HepG2 (cell line): ENCODE measurements around the gene PARD3. TPM values are rescaled to one million over a fixed set of nuclear protein-coding genes. Genes with fewer than 3 reads are reported as not detected.

Experiments
- ATAC-seq: fragments of 200-7000 bp; cut with Tn5 transposase; 3 replicates; pipeline ENCODE4 v1.9.1; 2020; ENCODE audit warnings: mild to moderate bottlenecking, moderate library complexity
- BruUV-seq: library from RNA; stranded (reverse); fragments of 400-500 nt; replicated peaks from 2 replicates; lab custom pipeline; 2021; lab: Mats Ljungman, UMichigan
- CTCF ChIA-PET: fragments of 300-600 bp; formaldehyde crosslinking; extraction: SDS; loops from one replicate; lab custom pipeline; 2021; ENCODE audit warnings: low total read pairs, inconsistent platforms, low intra/inter-chr PET ratio; lab: Yijun Ruan, JAX
- POLR2A ChIA-PET: fragments of 350-600 bp; sonication (Branson Sonifier 250); formaldehyde crosslinking; loops from one replicate; lab custom pipeline; 2020; ENCODE audit warnings: antibody characterized with exemption, inconsistent platforms; lab: Yijun Ruan, JAX
- DNase-seq: peaks from one replicate; pipeline ENCODE4 v3.0.0-alpha.2; 2015; ENCODE audit warnings: low spot score
- FAIRE-seq: peaks from 3 replicates; lab custom pipeline; 2011; peaks lifted over from hg19 to GRCh38; lab: Jason Lieb, UNC
- H2AFZ ChIP-seq: one replicate; pipeline ENCODE4 v1.6.1; 2011; ENCODE audit warnings: low read length, inconsistent platforms
- H3K27ac ChIP-seq: fragments of 300-600 bp; 3 replicates; pipeline ENCODE4 v1.8.0; 2011; ENCODE audit warnings: mixed run types, mild to moderate bottlenecking, mixed read lengths, low read length, inconsistent platforms; ENCODE audit not compliant: insufficient read depth; ENCODE audit errors: extremely low read length
- H3K27me3 ChIP-seq, 2 experiments: fragments of 200-600 bp in 1 of 2; 2 replicates in 1 of 2; 3 replicates in 1 of 2; pipeline versions ENCODE4 v1.6.0 to v1.8.0; 2011; ENCODE audit warnings: low read length in 2 of 2, mild to moderate bottlenecking in 2 of 2, moderate library complexity in 2 of 2, inconsistent platforms in 1 of 2; ENCODE audit not compliant: insufficient read depth in 2 of 2, control insufficient read depth in 1 of 2
- H3K36me3 ChIP-seq, 2 experiments: fragments of 200-600 bp in 1 of 2; replicated peaks in 1 of 2; 2 replicates in 1 of 2; 3 replicates in 1 of 2; pipeline versions ENCODE4 v1.5.1 to v1.8.0; 2011; ENCODE audit warnings: low read length in 2 of 2, inconsistent platforms in 1 of 2; ENCODE audit not compliant: insufficient read depth in 2 of 2, control insufficient read depth in 1 of 2
- H3K4me1 ChIP-seq: 2 replicates; pipeline ENCODE4 v1.5.1; 2012; ENCODE audit warnings: low read length, inconsistent platforms; ENCODE audit not compliant: insufficient read depth
- H3K4me2 ChIP-seq: 2 replicates; pipeline ENCODE4 v1.6.0; 2011; ENCODE audit warnings: low read depth, low read length, inconsistent platforms
- H3K4me3 ChIP-seq, 3 experiments: fragments of 200-600 bp in 1 of 3; sonication (generic), shearing (Covaris generic) in 1 of 3; replicated peaks in 1 of 3; 2 replicates each; pipeline ENCODE4 v1.5.1; 2011 to 2016; ENCODE audit warnings: low read length in 3 of 3, inconsistent platforms in 2 of 3, low read depth in 2 of 3, mild to moderate bottlenecking in 2 of 3, control low read depth in 1 of 3, mixed read lengths in 1 of 3; ENCODE audit not compliant: insufficient read depth in 1 of 3
- H3K79me2 ChIP-seq: one replicate; pipeline ENCODE4 v1.6.1; 2011; ENCODE audit warnings: low read length, inconsistent platforms; ENCODE audit not compliant: insufficient read depth
- H3K9ac ChIP-seq: 2 replicates; pipeline ENCODE4 v1.6.0; 2011; ENCODE audit warnings: mild to moderate bottlenecking, low read depth, low read length, inconsistent platforms; ENCODE audit not compliant: insufficient read depth
- H3K9me3 ChIP-seq: 2 replicates; pipeline ENCODE4 v1.5.1; 2012; ENCODE audit warnings: mild to moderate bottlenecking, low read length
- H4K20me1 ChIP-seq: 2 replicates; pipeline ENCODE4 v1.6.0; 2011; ENCODE audit warnings: inconsistent platforms, mild to moderate bottlenecking, low read length, moderate library complexity; ENCODE audit not compliant: insufficient read depth
- ATF6 ChIP-seq: sonication (generic); formaldehyde crosslinking; conservative IDR thresholded peaks from 2 replicates; pipeline ENCODE4 v1.4.0; 2020; ENCODE audit warnings: missing genetic modification reagents
- HOXA5 ChIP-seq: sonication (generic); formaldehyde crosslinking; IDR thresholded peaks from 2 replicates; pipeline ENCODE4 v1.4.0; 2020; ENCODE audit warnings: missing genetic modification reagents
- MTF2 ChIP-seq: sonication (generic); formaldehyde crosslinking; IDR thresholded peaks from 2 replicates; pipeline ENCODE4 v1.5.0; 2020; ENCODE audit warnings: missing genetic modification reagents, borderline replicate concordance
- MXI1 ChIP-seq: IDR thresholded peaks from 3 replicates; pipeline ENCODE4 v1.6.1; 2012; ENCODE audit warnings: low read depth, low read length, inconsistent platforms, borderline replicate concordance
- NCOA5 ChIP-seq: sonication (generic); formaldehyde crosslinking; IDR thresholded peaks from 2 replicates; pipeline ENCODE4 v1.4.0; 2020; ENCODE audit warnings: missing genetic modification reagents
- NFYC ChIP-seq: IDR thresholded peaks from 2 replicates; pipeline ENCODE4 v1.6.1; 2016; ENCODE audit warnings: missing genetic modification reagents, missing compliant biosample characterization
- PHF8 ChIP-seq: sonication (generic); formaldehyde crosslinking; IDR thresholded peaks from 2 replicates; pipeline ENCODE4 v1.5.0; 2020; ENCODE audit warnings: missing genetic modification reagents
- SAFB2 ChIP-seq: sonication (generic); formaldehyde crosslinking; IDR thresholded peaks from 2 replicates; pipeline ENCODE4 v1.5.1; 2020; ENCODE audit warnings: missing genetic modification reagents, low read depth, mild to moderate bottlenecking, borderline replicate concordance
- SATB2 ChIP-seq: sonication (generic); formaldehyde crosslinking; IDR thresholded peaks from 2 replicates; pipeline ENCODE4 v1.5.0; 2020; ENCODE audit warnings: missing genetic modification reagents
- SSRP1 ChIP-seq: IDR thresholded peaks from 2 replicates; pipeline ENCODE4 v1.6.1; 2016; ENCODE audit warnings: control low read depth
- TFE3 ChIP-seq: IDR thresholded peaks from 2 replicates; pipeline ENCODE4 v1.6.1; 2016
- USF2 ChIP-seq, 2 experiments: sonication (generic) in 1 of 2; formaldehyde crosslinking in 1 of 2; IDR thresholded peaks; 2 replicates each; pipeline versions ENCODE4 v1.5.1 to v1.6.1; 2011 to 2020; ENCODE audit warnings: borderline replicate concordance in 1 of 2, low read depth in 1 of 2, low read length in 1 of 2, mild to moderate bottlenecking in 1 of 2, missing genetic modification reagents in 1 of 2, moderate library complexity in 1 of 2
- ZNF225 ChIP-seq: sonication (generic); formaldehyde crosslinking; IDR thresholded peaks from 2 replicates; pipeline ENCODE4 v1.4.0; 2020; ENCODE audit warnings: mild to moderate bottlenecking, missing genetic modification reagents
- ZNF431 ChIP-seq: sonication (generic); formaldehyde crosslinking; IDR thresholded peaks from 2 replicates; pipeline ENCODE4 v1.9.0; 2022; ENCODE audit warnings: missing genetic modification reagents, low read depth, mild to moderate bottlenecking, borderline replicate concordance
- ZNF570 ChIP-seq: sonication (generic); formaldehyde crosslinking; IDR thresholded peaks from 2 replicates; pipeline ENCODE4 v1.4.0; 2020; ENCODE audit warnings: mild to moderate bottlenecking, missing genetic modification reagents, borderline replicate concordance
- ZNF572 ChIP-seq: sonication (generic); formaldehyde crosslinking; IDR thresholded peaks from 2 replicates; pipeline ENCODE4 v1.5.1; 2020; ENCODE audit warnings: mild to moderate bottlenecking, missing genetic modification reagents
- ZNF792 ChIP-seq: IDR thresholded peaks from 2 replicates; pipeline ENCODE4 v1.6.1; 2016
- WGBS: methylation state at CpG from one replicate; pipeline ENCODE4 v1.1.6; 2017; ENCODE audit warnings: low lambda C conversion rate; 5-methylcytosine and 5-hydroxymethylcytosine counted together
- in situ Hi-C: cut with HindIII; loops from 2 replicates; pipeline ENCODE4 v1.10.0; 2017; ENCODE audit warnings: low pct_unique_long_range_greater_than_20kb; ENCODE audit not compliant: extremely low pct_ligation_motif_present
- intact Hi-C: fragments of 100-400 bp; cut with micrococcal nuclease; formaldehyde crosslinking; loops from one replicate; pipeline ENCODE4 v1.10.0; 2022; ENCODE audit not compliant: unreplicated experiment
- polyA plus RNA-seq, 8 experiments: library from polyadenylated mRNA; depleted of rRNA in 3 of 8; stranded (reverse) in 7 of 8; unstranded in 1 of 8; fragments of >200 nt; fragmentation: Illumina TruSeq in 4 of 8; extraction: Trizol in 4 of 8; gene quantifications; 2 replicates each; pipeline versions ENCODE4 v1.2.1 to v1.2.3, GENCODE V29; 2011 to 2016; ENCODE audit warnings: low read depth in 4 of 8, missing spikeins in 1 of 8, mixed read lengths in 1 of 8; ENCODE audit not compliant: insufficient read depth in 1 of 8
- total RNA-seq, 5 experiments: library from RNA; depleted of rRNA; stranded (reverse); fragments of >200 nt; fragmentation: Illumina TruSeq; extraction: Trizol; gene quantifications; 2 replicates each; pipeline ENCODE4 v1.2.3, GENCODE V29; 2016; ENCODE audit warnings: low read depth in 1 of 5
- TF ChIP-seq, protein P1 (sequence below): sonication (generic); formaldehyde crosslinking; IDR thresholded peaks from 2 replicates; pipeline ENCODE4 v1.5.0; 2020; ENCODE audit warnings: missing genetic modification reagents

Gene PARD3
- total and polyA plus RNA-seq, 2 of the 13 experiments (the other 11 are each of a cell fraction or from before 2014, with no cell fraction given), result 40.9 to 60.0 TPM

DNA sequence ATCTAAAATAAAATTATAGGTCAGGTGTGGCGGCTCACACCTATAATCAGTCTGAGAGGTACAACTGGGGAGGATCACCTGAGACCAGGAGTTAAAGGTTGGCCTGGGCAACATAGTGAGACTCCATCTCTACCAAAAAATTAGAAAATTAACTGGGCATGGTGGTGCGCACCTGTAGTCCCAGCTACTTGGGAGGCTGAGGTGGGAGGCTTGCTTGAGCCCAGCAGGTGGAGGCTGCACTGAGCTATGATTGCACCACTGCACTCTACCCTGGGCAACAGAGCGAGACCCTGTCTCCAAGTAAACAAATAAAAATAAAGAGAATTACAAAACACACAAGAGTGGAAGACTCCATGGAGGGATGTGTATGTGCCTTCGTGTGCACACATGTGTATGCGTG lies 171.5 kb downstream of the PARD3 start (continued):
- TF ChIP-seq, protein P1, sequence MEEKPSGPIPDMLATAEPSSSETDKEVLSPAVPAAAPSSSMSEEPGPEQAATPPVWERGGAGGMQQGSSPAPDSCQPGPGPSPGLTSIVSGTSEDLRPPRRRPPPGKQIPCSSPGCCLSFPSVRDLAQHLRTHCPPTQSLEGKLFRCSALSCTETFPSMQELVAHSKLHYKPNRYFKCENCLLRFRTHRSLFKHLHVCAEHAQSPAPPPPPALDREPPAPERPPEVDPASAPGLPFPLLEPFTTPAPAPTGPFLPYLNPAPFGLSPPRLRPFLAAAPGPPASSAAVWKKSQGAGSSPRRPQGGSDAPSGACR, result no peak
- TF ChIP-seq PHF8 (CRISPR knock-in tag), result no peak

- Histone ChIP-seq H3K9me3 (no peaks in the 10 kb centered on the region), H4K20me1 (peaks cover 19% of the 10 kb centered on the region; the same call in 1 of the 2 replicates), H2AFZ (no peak overlapping the region), H3K4me2 (no peak overlapping the region), H3K4me1 (peaks cover 7% of the 10 kb centered on the region), H3K36me3 (no peaks in the 10 kb centered on the region), H3K79me2 (peaks cover 17% of the 10 kb centered on the region), H3K9ac (no peak overlapping the region), H3K4me3 (no peak overlapping the region), H3K27ac (no peak overlapping the region), H3K27me3 (no peaks in the 10 kb centered on the region)
- CTCF ChIA-PET, result no interaction called here
- no peak for DNase-seq
- in situ Hi-C loops (loop anchor here (25.0 kb wide), 2 partner anchors 505 to 1305 kb away; partner anchors contain the start of gene NRP1), intact Hi-C loops (no loop called here)
- no peak for FAIRE-seq
- POLR2A ChIA-PET, result no interaction called here
- no TSS peak for BruUV-seq
- WGBS, result 98% methylated on average over 7 of the region's 12 CpGs
- ATAC-seq, result no peak; the same call in 1 of the 3 replicates
- TF ChIP-seq HOXA5 (CRISPR knock-in tag) (no peak), SATB2 (CRISPR knock-in tag) (no peak), MXI1 (no peak), NCOA5 (CRISPR knock-in tag) (no peak), SAFB2 (no peak), ATF6 (no peak), MTF2 (no peak), ZNF225 (CRISPR knock-in tag) (no peak), ZNF570 (no peak), ZNF431 (CRISPR knock-in tag) (no peak), SSRP1 (CRISPR knock-in tag) (no peak), ZNF572 (CRISPR knock-in tag) (no peak), USF2 (IDR thresholded peaks at IDR 0.05; ENCODE audit: low read depth, low read length) (no peak), USF2 (CRISPR knock-in tag; IDR thresholded peaks at IDR 0.05; ENCODE audit: borderline replicate concordance) (no peak), TFE3 (CRISPR knock-in tag) (no peak), ZNF792 (no peak), NFYC (no peak)
Measured at GRCh38 chr10:34641913-34642558, 173.1 kb downstream of the PARD3 start.
